Gastrocnemius medialis (tissue), 4 donors: ENCODE measurements around the gene LRRC8A. TPM values are rescaled to one million over a fixed set of nuclear protein-coding genes. Genes with fewer than 3 reads are reported as not detected.
"Not testable (repeated sequence)": the region's sequence is repeated elsewhere in the genome, so short reads cannot be mapped to it uniquely, and the experiment has no call there.

Experiments used
- ATAC-seq, 2 donors: fragments of 150-250 bp; one replicate each; pipeline ENCODE4 v1.9.1; 2016
- DNase-seq, 2 donors: peaks; one replicate each; pipeline ENCODE4 v3.0.0-alpha.2; 2019
- H3K27ac ChIP-seq, 4 donors: fragments of 200-600 bp; sonication (generic); 1 replicate in 1 of 4; 2 replicates in 3 of 4; pipeline ENCODE4 v1.5.1; 2016 to 2018; ENCODE audit warnings: mild to moderate bottlenecking in 2 of 4, moderate library complexity in 1 of 4
- H3K27me3 ChIP-seq, 3 donors: fragments of 200-600 bp; sonication (generic) in 2 of 3; 1 replicate in 1 of 3; 2 replicates in 2 of 3; pipeline versions ENCODE4 v1.5.1 to v1.6.0; 2016 to 2019; ENCODE audit warnings: mild to moderate bottlenecking in 1 of 3, moderate library complexity in 1 of 3
- H3K36me3 ChIP-seq, 2 donors: fragments of 200-600 bp; sonication (generic) in 1 of 2; one replicate each; pipeline ENCODE4 v1.5.1; 2017 to 2018
- H3K4me1 ChIP-seq, 2 donors: fragments of 200-600 bp; sonication (generic) in 1 of 2; one replicate each; pipeline ENCODE4 v1.5.1; 2016 to 2017; ENCODE audit warnings: mild to moderate bottlenecking in 2 of 2
- H3K4me3 ChIP-seq, 4 donors: fragments of 200-600 bp; sonication (generic) in 3 of 4; 1 replicate in 1 of 4; 2 replicates in 3 of 4; pipeline ENCODE4 v1.5.1; 2016 to 2019; ENCODE audit warnings: mild to moderate bottlenecking in 2 of 4
- H3K9me3 ChIP-seq, 3 donors: fragments of 200-600 bp; sonication (generic) in 2 of 3; 1 replicate in 1 of 3; 2 replicates in 2 of 3; pipeline ENCODE4 v1.5.1; 2016 to 2019
- CTCF ChIP-seq, 5 experiments: fragments of 450-650 bp in 3 of 5; fragments of 200-600 bp in 2 of 5; sonication (generic) in 2 of 5; IDR thresholded peaks in 4 of 5; conservative IDR thresholded peaks in 1 of 5; 1 replicate in 4 of 5; 2 replicates in 1 of 5; pipeline ENCODE4 v1.5.1; 2016 to 2019; ENCODE audit warnings: antibody characterized with exemption in 5 of 5, mild to moderate bottlenecking in 3 of 5, moderate library complexity in 3 of 5
- POLR2A ChIP-seq, 2 donors: fragments of 450-650 bp; IDR thresholded peaks; one replicate each; pipeline ENCODE4 v1.6.1; 2017; ENCODE audit warnings: antibody characterized with exemption in 2 of 2, mild to moderate bottlenecking in 2 of 2, moderate library complexity in 2 of 2
- in situ Hi-C, 4 donors: fragments of 200-750 bp; cut with MboI; loops; one replicate each; pipeline versions ENCODE4 v1.15.0 to v1.8.0; 2017; ENCODE audit warnings: low sequenced_read_pairs in 4 of 4
- intact Hi-C: fragments of 100-400 bp; cut with DNase I; formaldehyde crosslinking; loops from one replicate; pipeline ENCODE4 v1.15.1; 2023; ENCODE audit warnings: low total_unique reads
- total RNA-seq, 4 donors: library from RNA; depleted of rRNA; stranded (reverse); fragments of >200 nt; gene quantifications; one replicate each; pipeline versions ENCODE4 v1.1.0 to v1.2.3, GENCODE V29; 2016

LRRC8A gene
- total RNA-seq, 4 donors from 2014 or later = 24.4 to 28.4 (median 27.0) TPM

DNA sequence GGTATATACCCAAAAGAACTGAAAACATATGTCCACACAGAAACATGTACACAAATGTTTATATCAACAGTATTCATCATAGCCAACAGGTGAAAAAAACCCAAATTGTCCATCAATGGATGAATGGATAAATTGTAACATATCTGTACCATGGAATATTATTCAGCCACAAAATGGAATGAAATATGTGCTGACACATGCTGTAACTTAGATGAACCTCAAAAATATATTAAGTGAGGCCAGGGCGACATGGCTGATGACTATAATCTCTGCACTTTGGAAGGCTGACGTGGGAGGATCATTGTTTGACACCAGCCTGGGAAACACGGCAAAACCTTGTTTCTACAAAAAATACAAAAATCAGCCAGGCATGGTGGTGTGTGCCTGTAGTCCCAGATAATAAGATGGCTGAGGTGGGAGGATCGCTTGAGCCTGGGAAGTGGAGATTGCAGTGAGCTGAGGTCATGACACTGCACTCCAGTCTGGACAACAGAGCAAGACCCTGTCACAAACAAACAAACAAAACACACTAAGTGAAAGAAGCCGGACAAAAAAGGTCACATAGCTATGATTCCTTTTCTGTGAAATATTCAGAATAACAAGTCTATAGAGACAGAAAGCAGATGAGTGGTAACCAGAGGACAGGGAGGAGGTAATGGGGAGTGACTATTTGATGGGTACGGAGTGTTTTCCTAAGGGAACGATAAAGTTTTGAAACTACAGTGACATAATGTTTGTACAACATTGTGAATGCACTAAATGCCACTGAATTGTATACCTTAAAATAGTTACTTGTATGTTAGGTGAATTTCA, 11.6 kb upstream of the LRRC8A start:
- no peaks in the 10 kb centered on the region for H3K4me1 ChIP-seq
- in situ Hi-C loops = no loop called here
- H3K27me3 ChIP-seq = no peaks in the 10 kb centered on the region
- H3K4me3 ChIP-seq = no peak overlapping the region
- TF ChIP-seq POLR2A (IDR thresholded peaks at IDR 0.05) (no peak), CTCF (IDR thresholded peaks at IDR 0.05 in 4 of 5, conservative IDR thresholded peaks at IDR 0.05 in 1 of 5) (no peak)
- no peaks in the 10 kb centered on the region for H3K9me3 ChIP-seq
- no peaks in the 10 kb centered on the region for H3K36me3 ChIP-seq
- intact Hi-C loops = no loop called here
- DNase-seq = no peak
- no peak for ATAC-seq
- H3K27ac ChIP-seq = no peak overlapping the region

GRCh38 chr9:128870941-128871265, 11.0 kb upstream of the LRRC8A start:
- H3K4me3 ChIP-seq, in situ Hi-C loops, H3K9me3 ChIP-seq, intact Hi-C loops, H3K27me3 ChIP-seq, H3K27ac ChIP-seq, ATAC-seq, DNase-seq, H3K4me1 ChIP-seq, H3K36me3 ChIP-seq: not testable (repeated sequence)

DNA sequence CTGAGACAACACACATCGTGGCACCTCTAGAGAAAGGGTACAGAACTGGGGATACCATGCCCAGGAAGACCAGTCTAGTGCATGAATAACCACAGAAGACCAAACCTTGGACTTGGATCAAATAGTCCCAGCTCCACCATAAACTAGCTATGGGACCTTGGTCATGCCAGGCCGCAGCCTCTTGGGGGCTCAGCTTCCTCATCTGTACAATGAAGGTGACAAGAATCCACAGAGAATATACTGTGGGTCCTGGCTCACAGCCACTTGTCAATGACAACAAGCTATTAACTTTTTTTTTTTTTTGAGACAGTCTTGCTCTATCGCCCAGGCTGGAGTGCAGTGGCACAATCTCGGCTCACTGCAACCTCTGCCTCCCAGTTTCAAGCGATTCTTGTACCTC, 4.1 kb upstream of the LRRC8A start:
- DNase-seq = no peak

GRCh38 chr9:128882677-128883603, 1.0 kb downstream of the LRRC8A start:
- H3K4me3 ChIP-seq = peak overlapping the region; percentile 76 to 96 (median 90)
- H3K9me3 ChIP-seq = no peaks in the 10 kb centered on the region
- no peak for DNase-seq
- no peaks in the 10 kb centered on the region for H3K27me3 ChIP-seq
- TF ChIP-seq POLR2A (IDR thresholded peaks at IDR 0.05) (no peak), CTCF (IDR thresholded peaks at IDR 0.05 in 4 of 5, conservative IDR thresholded peaks at IDR 0.05 in 1 of 5) (no peak)
- H3K27ac ChIP-seq = peak overlapping the region; percentile 91 to 99 (median 96)
- H3K36me3 ChIP-seq = peaks cover 0 to 18% of the 10 kb centered on the region in 2 donors
- H3K4me1 ChIP-seq = peaks cover 37 to 51% of the 10 kb centered on the region in 2 donors
- no peak for ATAC-seq
- in situ Hi-C loops (no loop called here), intact Hi-C loops (loop anchor here (1.0 to 5.0 kb wide), 4 partner anchors 21 to 96 kb away; partner anchors contain the start of genes DOLK, NUP188 and TBC1D13)

More for the DNA sequence above, 4.1 kb upstream of the LRRC8A start:
- H3K36me3 ChIP-seq = no peaks in the 10 kb centered on the region
- no peak overlapping the region for H3K4me3 ChIP-seq
- H3K27ac ChIP-seq = peak overlapping the region in 3 of 4 donors; percentile 28 to 61 (median 60)
- intact Hi-C loops (no loop called here), in situ Hi-C loops (no loop called here)
- H3K4me1 ChIP-seq = peaks cover 15 to 29% of the 10 kb centered on the region in 2 donors
- ATAC-seq = no peak
- no peak for TF ChIP-seq POLR2A (IDR thresholded peaks at IDR 0.05)
- TF ChIP-seq CTCF (IDR thresholded peaks at IDR 0.05 in 4 of 5, conservative IDR thresholded peaks at IDR 0.05 in 1 of 5) = no peak
- H3K27me3 ChIP-seq = no peaks in the 10 kb centered on the region
- H3K9me3 ChIP-seq = no peaks in the 10 kb centered on the region

DNA sequence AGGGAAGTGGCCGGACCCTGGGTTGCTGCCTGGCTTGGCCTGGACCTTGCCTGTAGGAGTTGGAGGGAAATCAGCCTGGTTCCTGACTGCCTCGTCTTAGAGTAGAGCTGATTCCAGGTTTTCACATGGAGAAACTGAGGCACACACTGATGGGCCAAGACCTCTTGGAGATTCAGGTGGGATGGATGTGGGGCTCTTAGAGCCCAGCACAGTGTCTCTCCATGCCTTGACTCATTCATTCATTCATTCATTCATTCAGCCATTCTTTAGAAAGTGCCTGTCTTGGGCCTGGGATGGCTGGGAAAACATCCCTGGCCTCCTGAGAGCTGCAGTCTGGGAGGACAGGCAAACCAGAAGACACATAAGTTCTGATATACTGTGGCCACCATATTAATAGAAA, 2.2 kb downstream of the LRRC8A start:
- H3K27ac ChIP-seq = peak overlapping the region in 3 of 4 donors; percentile 19 to 98 (median 29)
- intact Hi-C loops = loop anchor here (5.0 kb wide), 2 partner anchors 33 to 97 kb away; partner anchors contain the start of gene TBC1D13

More for the DNA sequence above, 2.2 kb downstream of the LRRC8A start:
- no peak for DNase-seq
- Histone ChIP-seq H3K4me3 (peak overlapping the region in 3 of 4 donors; percentile 76 to 96 (median 92)), H3K36me3 (peaks cover 0 to 28% of the 10 kb centered on the region in 2 donors), H3K4me1 (peaks cover 44 to 48% of the 10 kb centered on the region in 2 donors), H3K9me3 (no peaks in the 10 kb centered on the region), H3K27me3 (no peaks in the 10 kb centered on the region)
- in situ Hi-C loops = no loop called here
- no peak for ATAC-seq
- TF ChIP-seq CTCF (IDR thresholded peaks at IDR 0.05 in 4 of 5, conservative IDR thresholded peaks at IDR 0.05 in 1 of 5) = no peak
- no peak for TF ChIP-seq POLR2A (IDR thresholded peaks at IDR 0.05)
